GM19395 (cell line): Measurements from ENCODE around the gene DUSP6.
A peak's percentile ranks its signal among the peaks of the same experiment; 100 is the strongest.
"Not testable (repeated sequence)": the region's sequence is repeated elsewhere in the genome, so short reads cannot be mapped to it uniquely, and the experiment has no call there.

Experiments used
- ATAC-seq: cut with Tn5 transposase; IDR thresholded peaks from one replicate; pipeline ENCODE4 v1.9.1; 2021; ENCODE audit warnings: mild to moderate bottlenecking, moderate library complexity; ENCODE audit not compliant: unreplicated experiment

The DUSP6 gene

GRCh38 chr12:89353188-89353822, 1.0 kb upstream of the DUSP6 start:
- peak; percentile 20 for ATAC-seq

- ATAC-seq, result no peak
Measured at GRCh38 chr12:89352242-89352491, 134 bp downstream of the DUSP6 start.

- ATAC-seq, result peak; percentile 26
Measured at GRCh38 chr12:89351489-89352241, 636 bp downstream of the DUSP6 start.

GRCh38 chr12:89350630-89351488, 1.4 kb downstream of the DUSP6 start:
- no peak for ATAC-seq

- ATAC-seq, result no peak
Measured at GRCh38 chr12:89350260-89350629, 2.1 kb downstream of the DUSP6 start.

- ATAC-seq, result no peak
Measured at GRCh38 chr12:89349814-89350213, 2.5 kb downstream of the DUSP6 start.

- no peak for ATAC-seq
Measured at GRCh38 chr12:89348894-89349699, 3.2 kb downstream of the DUSP6 start.

- no peak for ATAC-seq
Measured at GRCh38 chr12:89347325-89347829, 4.9 kb downstream of the DUSP6 start.

- peak; percentile 16 for ATAC-seq
Measured at GRCh38 chr12:89346741-89347324, 5.5 kb downstream of the DUSP6 start.

- peak; percentile 98 for ATAC-seq
Measured at GRCh38 chr12:89345830-89346740, 6.2 kb downstream of the DUSP6 start.

- ATAC-seq, result no peak
Measured at GRCh38 chr12:89345376-89345775, 6.9 kb downstream of the DUSP6 start.

GRCh38 chr12:89344862-89345202, 7.5 kb downstream of the DUSP6 start:
- no peak for ATAC-seq

- ATAC-seq, result no peak
Measured at GRCh38 chr12:89344043-89344861, 8.0 kb downstream of the DUSP6 start.

GRCh38 chr12:89343127-89343526, 9.2 kb downstream of the DUSP6 start:
- ATAC-seq, result no peak

- ATAC-seq, result no peak
Measured at GRCh38 chr12:89340861-89341260, 11.4 kb downstream of the DUSP6 start.

GRCh38 chr12:89339526-89339925, 12.8 kb downstream of the DUSP6 start:
- ATAC-seq, result no peak

GRCh38 chr12:89337136-89337535, 15.2 kb downstream of the DUSP6 start:
- ATAC-seq, result not testable (repeated sequence)

- no peak for ATAC-seq
Measured at GRCh38 chr12:89335452-89336244, 16.7 kb downstream of the DUSP6 start.
